GM12875 (cell line): Measurements from ENCODE around the gene BMP8A.

ENCODE experiments used
- H3K4me3 ChIP-seq: one replicate; pipeline ENCODE4 v1.5.1; 2011; ENCODE audit warnings: low read depth, low read length, control low read depth
- CTCF ChIP-seq: IDR thresholded peaks from 2 replicates; pipeline ENCODE4 v1.5.1; 2011; ENCODE audit warnings: low read depth, mild to moderate bottlenecking, control low read depth, inconsistent platforms, low read length, moderate library complexity, borderline replicate concordance; ENCODE audit not compliant: insufficient read depth

The BMP8A gene

DNA sequence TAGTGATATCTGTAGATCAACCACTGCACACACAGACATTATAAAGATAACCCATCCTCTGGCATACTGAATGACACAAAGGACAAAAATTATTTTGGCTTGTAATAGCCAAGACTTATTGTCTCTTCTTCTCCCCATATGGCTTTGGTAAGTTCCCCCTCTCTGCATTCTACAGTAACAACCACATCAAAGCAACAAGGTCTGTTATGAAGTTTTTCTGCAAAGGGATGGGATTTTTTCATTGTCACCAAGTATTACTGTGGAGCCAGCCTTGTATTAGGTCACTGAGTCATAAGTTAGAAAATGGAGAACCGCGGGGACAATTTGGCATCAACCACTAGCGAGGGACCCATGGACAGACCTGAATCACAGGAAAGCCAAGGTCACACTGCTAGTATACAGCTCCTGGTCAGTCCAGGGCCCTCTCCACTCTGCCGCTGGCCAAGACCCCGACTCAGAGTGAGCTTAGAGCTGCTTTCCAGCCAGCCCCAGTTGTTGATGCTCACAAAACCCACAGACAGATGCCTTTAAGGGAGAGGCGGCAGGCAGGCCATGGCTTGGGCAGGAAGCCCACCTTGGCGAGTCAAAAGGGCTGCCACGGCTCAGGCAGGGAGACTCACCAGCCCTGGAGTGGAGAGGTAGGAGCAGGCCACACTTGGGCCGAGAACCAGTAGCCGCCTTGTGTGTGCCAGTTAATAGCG, 79.2 kb downstream of the BMP8A start:
- no peak overlapping the region for H3K4me3 ChIP-seq
- no peak for TF ChIP-seq CTCF

DNA sequence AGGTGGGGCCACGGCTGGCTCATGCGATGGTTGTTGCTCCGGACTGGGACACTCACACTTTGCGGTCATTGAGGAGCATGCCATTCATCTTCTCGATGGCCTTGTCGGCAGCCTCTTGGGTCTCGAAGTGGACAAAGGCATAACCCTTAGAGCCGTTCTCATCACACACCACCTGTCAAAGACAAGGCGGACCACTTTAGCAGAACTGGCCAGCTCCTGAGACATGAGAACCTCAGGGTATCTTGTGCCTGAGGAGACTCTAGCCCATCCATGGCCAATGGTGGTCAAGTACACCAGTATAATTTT, 79.7 kb downstream of the BMP8A start:
- no peak for TF ChIP-seq CTCF
- no peak overlapping the region for H3K4me3 ChIP-seq

DNA sequence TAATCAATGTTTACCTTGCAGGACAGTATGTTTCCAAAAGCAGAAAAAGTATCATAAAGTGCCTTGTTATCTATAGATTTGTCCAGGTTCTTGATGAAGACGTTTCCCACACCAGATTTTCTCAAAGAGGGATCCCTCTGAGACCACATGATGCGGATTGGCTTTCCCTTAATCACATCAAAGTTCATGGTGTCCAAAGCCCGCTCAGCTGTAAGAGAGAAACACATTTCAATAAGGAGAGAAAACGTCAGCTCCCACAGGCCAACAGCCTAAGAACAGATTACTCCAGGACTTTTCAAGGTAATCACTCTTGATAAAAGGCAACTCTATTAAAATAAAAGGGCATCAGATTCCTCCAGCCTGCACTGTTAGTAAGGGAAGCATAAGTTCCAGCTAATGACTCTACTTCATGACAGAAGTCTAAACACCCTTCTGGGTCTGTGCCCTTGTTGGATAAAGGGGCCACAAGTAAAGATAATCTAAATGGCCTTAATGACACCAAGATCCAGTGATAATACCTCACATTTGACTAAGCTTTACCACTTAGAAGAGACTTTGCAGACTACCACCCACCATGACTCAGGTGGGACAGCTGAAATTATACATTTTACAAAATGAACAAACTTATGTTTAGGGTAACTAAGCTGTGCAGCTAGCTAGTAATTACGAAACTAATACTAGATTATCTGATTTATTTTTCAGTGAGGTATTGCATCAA, 81.1 kb downstream of the BMP8A start:
- H3K4me3 ChIP-seq: no peak overlapping the region
- no peak for TF ChIP-seq CTCF

GRCh38 chr1:39573097-39573465, 81.6 kb downstream of the BMP8A start:
- TF ChIP-seq CTCF: no peak
- H3K4me3 ChIP-seq: no peak overlapping the region

- no peak for TF ChIP-seq CTCF
- H3K4me3 ChIP-seq: peak overlapping the region; percentile 81
These were observed 82.5 kb downstream of the BMP8A start for GRCh38 chr1:39573736-39574624.

DNA sequence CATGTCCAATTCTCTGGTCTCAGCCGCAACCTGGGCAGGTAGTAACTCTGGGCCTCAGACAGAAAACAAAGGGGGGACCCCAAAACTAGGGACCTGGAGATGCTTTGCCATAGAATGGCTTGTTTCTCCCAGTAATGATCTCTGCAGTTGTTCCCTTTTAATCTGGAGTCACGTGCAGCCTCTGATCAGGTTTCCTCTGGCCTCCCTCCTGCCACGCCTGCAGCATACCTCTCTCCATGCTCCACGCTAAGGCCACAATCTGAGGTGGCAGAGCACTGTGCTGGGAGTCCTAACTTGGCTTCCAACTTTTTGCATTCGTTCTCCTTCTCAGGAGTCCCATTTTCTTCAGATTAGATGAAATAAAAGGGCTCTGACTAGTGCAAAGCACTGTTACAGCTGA, 83.2 kb downstream of the BMP8A start:
- H3K4me3 ChIP-seq: peak overlapping the region; percentile 81
- TF ChIP-seq CTCF: no peak
